H1 (cell line): Measurements from ENCODE around the gene IFT122. TPM values are rescaled to one million over a fixed set of nuclear protein-coding genes. Genes with fewer than 3 reads are reported as not detected.

ENCODE experiments used
- BACH1 ChIP-seq: IDR thresholded peaks from 2 replicates; pipeline ENCODE4 v1.6.1; 2012; ENCODE audit warnings: low read length, improper control_type of control experiment
- CBX5 ChIP-seq: fragments of 300-800, 300-1000 bp; sonication (generic); IDR thresholded peaks from 2 replicates; pipeline ENCODE4 v1.7.1; 2016; ENCODE audit warnings: antibody characterized with exemption, low read length, low read depth
- HDAC6 ChIP-seq: IDR thresholded peaks from one replicate; pipeline ENCODE4 v1.7.1; 2012; ENCODE audit warnings: low read depth, mild to moderate bottlenecking, inconsistent platforms, low read length, moderate library complexity
- KDM5A ChIP-seq: fragments of 200-600 bp; IDR thresholded peaks from 2 replicates; pipeline ENCODE4 v1.7.1; 2012; ENCODE audit warnings: mild to moderate bottlenecking, low read length, inconsistent platforms, mixed read lengths
- NANOG ChIP-seq: IDR thresholded peaks from 2 replicates; pipeline ENCODE4 v1.6.1; 2011; ENCODE audit warnings: low read length, low read depth, mild to moderate bottlenecking, inconsistent platforms; ENCODE audit not compliant: insufficient read depth, poor library complexity, severe bottlenecking
- PHF8 ChIP-seq: fragments of 200-600 bp; sonication (generic); conservative IDR thresholded peaks from 2 replicates; pipeline ENCODE4 v1.7.1; 2012; ENCODE audit warnings: low read depth, mild to moderate bottlenecking, inconsistent platforms, low read length, moderate library complexity
- RAD21 ChIP-seq, 2 experiments: IDR thresholded peaks in 1 of 2; conservative IDR thresholded peaks in 1 of 2; 2 replicates each; pipeline ENCODE4 v1.6.1; 2011; ENCODE audit warnings: low read depth in 2 of 2, low read length in 2 of 2, improper control_type of control experiment in 1 of 2, inconsistent platforms in 1 of 2, mild to moderate bottlenecking in 1 of 2, moderate library complexity in 1 of 2
- SP2 ChIP-seq: IDR thresholded peaks from 2 replicates; pipeline ENCODE4 v1.6.1; 2012; ENCODE audit warnings: mild to moderate bottlenecking, low read length, inconsistent platforms
- TCF12 ChIP-seq: IDR thresholded peaks from 2 replicates; pipeline ENCODE4 v1.6.1; 2011; ENCODE audit warnings: low read depth, mild to moderate bottlenecking, low read length
- polyA plus RNA-seq, 7 experiments: library from polyadenylated mRNA; depleted of rRNA in 3 of 7; stranded (reverse) in 5 of 7; unstranded in 2 of 7; fragments of >200 nt in 5 of 7; fragments of 200-250 nt in 2 of 7; gene quantifications; 1 replicate in 5 of 7; 2 replicates in 1 of 7; 4 replicates in 1 of 7; pipeline versions ENCODE4 v1.2.1 to v1.2.3, GENCODE V29; 2011 to 2013; ENCODE audit warnings: missing spikeins in 2 of 7, mixed read lengths in 2 of 7
- total RNA-seq: library from RNA; stranded (reverse); fragmentation: NEBNext Ultra II Directional; extraction: Animal tissue kit (Norgen Biotek cat#: 25700); gene quantifications from 2 replicates; pipeline ENCODE4 v1.2.1, GENCODE V29; 2021
- TF ChIP-seq, protein P1 (sequence below): IDR thresholded peaks from 2 replicates; pipeline ENCODE4 v1.6.1; 2011; ENCODE audit warnings: low read depth, mild to moderate bottlenecking, low read length; ENCODE audit not compliant: insufficient read depth
- TF ChIP-seq, protein P2 (sequence below): IDR thresholded peaks from 2 replicates; pipeline ENCODE4 v1.6.1; 2011; ENCODE audit warnings: low read length, improper control_type of control experiment

The IFT122 gene
- total and polyA plus RNA-seq, 2 of the 8 experiments (the other 6 are each of a cell fraction or from before 2014, with no cell fraction given), result 23.7 to 25.1 TPM

DNA sequence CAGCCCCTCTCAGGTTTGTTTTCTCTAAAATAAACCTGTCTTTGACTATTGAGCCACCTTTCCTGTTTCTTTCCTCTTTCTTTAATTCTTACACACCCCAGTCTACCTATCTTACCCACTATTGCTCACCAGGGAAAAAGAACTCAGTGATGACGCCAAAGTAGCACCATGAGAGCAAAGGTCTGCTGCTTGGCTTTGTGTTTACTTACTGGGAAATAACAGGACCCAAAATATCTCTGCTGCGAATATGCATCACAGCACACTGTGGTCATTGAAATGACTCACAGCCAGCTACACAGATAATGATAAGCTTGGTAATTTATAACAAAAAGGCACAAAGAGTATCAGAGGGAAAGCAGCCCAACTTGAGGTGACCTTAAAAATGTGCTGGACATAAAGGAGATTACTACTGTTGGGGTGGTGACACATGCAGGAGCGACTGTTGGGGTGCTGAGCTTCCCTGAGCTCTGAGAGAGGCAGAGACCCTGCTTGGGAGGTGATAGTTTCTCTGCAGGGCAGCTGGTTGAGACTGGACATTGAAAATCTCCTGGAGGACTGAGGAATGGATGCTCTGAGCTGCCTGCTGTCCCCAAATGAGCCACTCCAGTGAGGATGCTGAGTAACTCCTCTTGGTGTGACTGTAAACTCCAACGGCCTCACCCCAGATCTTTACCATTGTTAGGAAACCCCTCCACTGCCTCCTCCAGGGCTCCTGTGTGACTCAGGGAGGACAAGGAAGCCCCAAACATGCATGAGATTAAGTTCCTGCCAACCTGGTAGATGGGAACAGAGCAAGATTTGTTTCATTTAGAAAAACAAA is 26.1 kb upstream of the IFT122 start (continued):
- TF ChIP-seq HDAC6 (no peak), PHF8 (no peak), TCF12 (no peak), BACH1 (no peak), NANOG (no peak), KDM5A (no peak), CBX5 (no peak), RAD21 (IDR thresholded peaks at IDR 0.05 in 1 of 2, conservative IDR thresholded peaks at IDR 0.05 in 1 of 2; ENCODE audit: low read depth in 2 of 2, low read length in 2 of 2) (no peak), SP2 (no peak)
- TF ChIP-seq, protein P1, sequence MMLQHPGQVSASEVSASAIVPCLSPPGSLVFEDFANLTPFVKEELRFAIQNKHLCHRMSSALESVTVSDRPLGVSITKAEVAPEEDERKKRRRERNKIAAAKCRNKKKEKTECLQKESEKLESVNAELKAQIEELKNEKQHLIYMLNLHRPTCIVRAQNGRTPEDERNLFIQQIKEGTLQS, result no peak
- TF ChIP-seq, protein P2, sequence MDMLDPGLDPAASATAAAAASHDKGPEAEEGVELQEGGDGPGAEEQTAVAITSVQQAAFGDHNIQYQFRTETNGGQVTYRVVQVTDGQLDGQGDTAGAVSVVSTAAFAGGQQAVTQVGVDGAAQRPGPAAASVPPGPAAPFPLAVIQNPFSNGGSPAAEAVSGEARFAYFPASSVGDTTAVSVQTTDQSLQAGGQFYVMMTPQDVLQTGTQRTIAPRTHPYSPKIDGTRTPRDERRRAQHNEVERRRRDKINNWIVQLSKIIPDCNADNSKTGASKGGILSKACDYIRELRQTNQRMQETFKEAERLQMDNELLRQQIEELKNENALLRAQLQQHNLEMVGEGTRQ, result no peak
